GM21723 (cell line): ENCODE measurements around the gene MAPKBP1.

Experiments
- ATAC-seq: cut with Tn5 transposase; IDR thresholded peaks from one replicate; pipeline ENCODE4 v1.9.1; 2021; ENCODE audit warnings: mild to moderate bottlenecking, moderate library complexity; ENCODE audit not compliant: unreplicated experiment

The MAPKBP1 gene

GRCh38 chr15:41866872-41867579, 92.7 kb downstream of the MAPKBP1 start:
- ATAC-seq: no peak

DNA sequence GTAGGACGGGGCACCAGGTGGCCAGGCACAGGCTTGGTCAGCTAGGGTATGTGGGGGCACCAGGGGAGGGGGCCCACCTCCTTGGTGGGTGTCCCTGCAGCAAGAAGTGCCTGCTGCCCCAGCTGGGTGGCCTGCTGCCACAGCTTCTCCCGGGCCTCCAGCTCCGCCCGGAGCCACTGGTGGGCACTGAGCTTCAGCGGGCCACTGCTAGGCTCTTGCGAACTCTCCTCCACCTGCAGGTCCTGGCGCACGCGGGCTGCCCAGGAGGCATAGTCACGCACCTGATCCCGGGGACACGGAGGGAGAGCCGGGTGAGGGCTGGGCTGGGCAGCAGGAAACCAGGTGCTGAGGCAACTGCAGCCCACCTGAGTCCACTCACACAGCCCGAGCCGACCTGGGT, 94.0 kb downstream of the MAPKBP1 start:
- ATAC-seq: no peak

GRCh38 chr15:41869770-41870688, 95.7 kb downstream of the MAPKBP1 start:
- ATAC-seq: no peak

- ATAC-seq: no peak
Observed at GRCh38 chr15:41870689-41871081, 96.4 kb downstream of the MAPKBP1 start.

DNA sequence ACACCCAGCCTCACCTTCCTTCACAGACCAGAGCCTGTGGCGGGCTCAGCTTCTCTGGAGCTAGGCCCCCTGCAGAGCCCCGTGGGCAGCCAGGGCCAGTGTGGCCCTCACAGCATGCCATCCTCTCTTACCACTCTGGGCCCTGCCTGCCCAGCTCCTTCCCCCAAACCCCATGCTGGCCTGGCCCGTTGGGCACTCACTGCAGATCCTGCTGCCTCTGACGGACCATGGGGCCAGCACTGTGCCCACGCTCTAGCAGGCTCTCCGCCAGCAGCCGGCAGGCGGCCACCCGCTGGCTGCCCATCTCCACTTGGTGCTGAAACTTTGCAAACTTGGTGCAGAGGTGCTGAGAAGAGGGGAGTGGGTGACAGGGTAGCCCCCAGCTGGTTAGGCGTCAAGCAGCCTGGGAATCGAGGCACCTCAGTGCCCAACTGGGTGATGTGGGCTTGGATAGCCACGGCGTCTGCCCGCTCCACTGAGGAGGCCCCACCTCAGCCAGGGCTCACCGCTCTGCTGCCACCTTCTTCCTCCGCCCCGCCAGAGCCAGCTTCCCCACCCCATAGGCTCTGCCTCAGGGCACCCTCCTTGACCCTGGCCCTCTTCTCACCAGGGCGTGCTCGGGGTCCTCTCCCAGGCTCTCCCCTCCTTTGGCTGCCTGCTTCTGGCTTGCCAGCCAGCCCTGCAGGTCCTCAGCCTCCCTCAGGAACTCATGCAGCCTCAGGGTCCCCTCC, 97.1 kb downstream of the MAPKBP1 start:
- ATAC-seq: no peak

DNA sequence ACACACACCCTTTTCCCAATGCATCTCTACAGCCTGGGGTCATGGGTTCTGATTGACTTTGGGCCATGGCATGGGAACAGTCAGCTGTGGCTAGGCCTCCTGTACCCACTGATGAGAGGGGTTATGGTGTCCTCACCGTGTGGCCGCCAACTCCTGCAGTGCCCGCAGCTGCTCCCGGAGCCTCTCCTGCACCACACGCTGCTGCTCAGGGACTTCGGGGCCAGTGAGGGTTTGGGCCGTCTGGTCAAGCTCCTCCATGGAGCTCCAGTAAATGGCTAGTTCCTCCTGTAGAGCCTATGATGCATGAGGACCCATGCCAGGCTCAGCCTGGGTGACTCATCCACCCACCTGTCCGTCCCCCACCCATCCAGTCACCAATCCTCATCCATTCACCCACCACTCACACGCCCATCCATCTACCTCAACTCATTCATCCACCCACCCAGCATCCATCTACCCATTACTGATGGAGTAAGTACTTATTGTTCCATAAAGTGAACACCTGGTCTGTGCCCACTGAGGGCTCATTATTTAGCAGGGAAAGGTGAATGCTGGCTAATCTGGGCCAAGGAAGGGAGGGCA, 98.0 kb downstream of the MAPKBP1 start:
- ATAC-seq: no peak

DNA sequence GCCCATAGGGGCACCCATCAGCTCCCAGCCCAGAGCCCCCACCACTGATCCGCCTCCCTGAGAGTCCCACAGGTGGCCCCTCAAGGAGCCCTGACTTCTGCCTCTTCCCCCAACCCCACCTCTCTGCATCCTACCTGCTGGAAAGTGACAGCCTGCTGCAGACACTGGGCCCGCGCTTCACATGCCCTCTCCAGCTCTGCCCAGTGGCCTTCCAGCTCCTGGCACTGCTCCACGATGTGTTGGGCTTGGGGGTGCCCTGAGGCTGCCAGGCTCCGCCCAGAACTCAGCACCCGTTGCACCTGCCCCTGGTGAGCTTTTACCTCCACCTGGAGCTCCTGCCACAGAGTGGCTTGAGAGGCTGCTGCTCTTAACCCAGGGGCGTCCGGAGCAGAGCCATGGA, 99.4 kb downstream of the MAPKBP1 start:
- no peak for ATAC-seq

DNA sequence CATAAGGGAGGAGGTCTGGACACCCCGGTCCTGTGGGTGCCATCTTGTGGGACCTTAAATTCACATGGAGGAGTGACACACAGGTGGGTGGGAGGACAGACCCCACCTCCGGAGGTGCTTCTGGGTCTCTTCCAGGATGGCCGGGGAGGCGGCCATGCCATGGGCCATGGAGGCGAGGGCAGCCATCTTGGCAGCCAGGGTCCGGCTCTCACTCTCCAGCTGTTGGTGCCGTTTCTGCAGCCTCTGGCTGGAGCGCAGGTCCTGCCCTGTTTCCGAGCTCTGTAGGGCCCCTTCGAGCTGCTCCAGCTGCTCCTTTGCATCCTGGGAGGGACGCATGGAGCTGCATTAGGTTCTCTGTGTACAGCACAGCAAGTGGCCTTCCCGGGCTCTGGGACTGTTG, 100.5 kb downstream of the MAPKBP1 start:
- no peak for ATAC-seq

DNA sequence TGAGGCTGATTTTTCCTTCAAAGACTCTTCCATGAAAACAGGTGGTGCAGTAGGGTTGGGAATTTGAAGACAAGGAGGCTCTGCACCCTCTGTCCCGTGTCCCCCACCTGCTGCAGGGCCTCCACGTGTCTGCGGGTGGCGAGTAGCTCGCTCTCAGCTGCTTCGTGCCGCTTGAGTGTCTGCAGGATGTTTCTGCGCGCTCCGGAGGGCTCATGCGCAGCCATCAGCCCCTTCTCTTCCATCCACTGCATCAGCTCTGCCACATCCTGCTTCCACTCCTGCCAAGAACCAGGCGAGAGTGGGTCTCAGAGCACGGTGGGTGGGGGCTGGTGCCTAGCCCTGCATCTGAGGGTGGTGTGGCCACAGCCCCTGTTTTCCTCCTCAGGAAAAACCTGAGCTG, 101.7 kb downstream of the MAPKBP1 start:
- ATAC-seq: no peak

DNA sequence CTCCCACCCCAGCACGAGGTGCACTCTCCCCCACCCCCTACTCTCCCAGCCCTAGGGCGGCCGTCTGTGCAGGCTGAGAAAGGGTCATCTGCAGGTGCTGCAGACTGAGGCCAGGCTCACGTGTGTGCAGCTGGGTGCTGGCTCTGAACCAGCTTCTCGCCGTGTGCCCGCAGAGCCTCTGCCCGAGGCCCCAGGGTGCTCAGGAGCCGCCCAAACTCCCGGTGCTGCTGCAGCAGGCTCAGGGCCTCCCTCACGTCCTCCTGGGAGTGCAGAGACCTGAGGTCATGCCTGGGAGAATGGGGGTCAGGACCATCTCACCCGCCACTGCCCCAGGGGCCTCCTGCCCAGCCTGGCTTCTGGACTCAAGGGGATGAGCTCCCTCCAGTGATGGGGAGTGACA, 102.4 kb downstream of the MAPKBP1 start:
- ATAC-seq: no peak
